ENCODE results near the gene DYNC1LI1. TPM values are rescaled to one million over a fixed set of nuclear protein-coding genes. Genes with fewer than 3 reads are reported as not detected.

The DYNC1LI1 gene
- 106 TPM for total RNA-seq

DNA sequence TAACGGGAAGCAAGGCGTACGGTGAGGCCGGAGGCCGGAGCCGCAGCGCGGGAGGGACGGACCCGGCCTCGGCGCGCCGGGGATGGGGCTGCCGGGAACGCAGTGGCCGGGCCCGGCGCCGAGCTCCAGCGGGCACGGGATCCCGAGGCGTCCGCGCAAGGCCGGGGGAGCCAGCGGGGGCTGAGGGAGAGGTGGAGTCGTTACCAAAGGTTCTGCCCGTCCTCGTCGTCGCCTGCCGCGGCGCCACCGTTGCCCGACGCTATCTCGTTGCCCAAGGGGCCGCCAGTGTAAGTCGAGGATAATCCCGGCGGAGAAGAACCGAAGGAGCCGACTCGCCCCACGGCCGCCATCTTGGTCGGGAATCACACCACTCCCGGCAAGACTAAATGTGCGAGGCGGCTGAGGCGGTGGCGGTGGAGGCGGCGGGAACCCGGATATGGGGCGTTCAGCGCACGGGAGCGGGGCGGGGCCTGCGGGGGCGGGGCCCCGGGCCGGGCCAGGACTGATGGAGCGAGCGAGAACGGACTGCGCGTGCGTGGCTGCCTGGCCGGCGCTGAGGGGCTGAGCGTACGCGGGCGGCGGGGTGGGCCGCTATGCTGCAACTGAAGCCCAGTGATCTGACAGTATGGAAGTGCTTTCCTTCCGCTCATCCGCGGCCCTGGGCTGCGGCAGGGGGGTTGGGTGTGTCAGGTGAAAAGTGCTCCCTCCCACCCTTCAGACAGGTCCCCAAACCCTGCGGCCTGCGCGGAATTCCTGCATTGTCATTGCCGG lies at the start of gene DYNC1LI1:
Gene DYNC1LI1, minus strand, starts transcription at position 438 of the 771 bp plus-strand sequence. Its CDS starts 88 bp downstream, at position 350.

DNA sequence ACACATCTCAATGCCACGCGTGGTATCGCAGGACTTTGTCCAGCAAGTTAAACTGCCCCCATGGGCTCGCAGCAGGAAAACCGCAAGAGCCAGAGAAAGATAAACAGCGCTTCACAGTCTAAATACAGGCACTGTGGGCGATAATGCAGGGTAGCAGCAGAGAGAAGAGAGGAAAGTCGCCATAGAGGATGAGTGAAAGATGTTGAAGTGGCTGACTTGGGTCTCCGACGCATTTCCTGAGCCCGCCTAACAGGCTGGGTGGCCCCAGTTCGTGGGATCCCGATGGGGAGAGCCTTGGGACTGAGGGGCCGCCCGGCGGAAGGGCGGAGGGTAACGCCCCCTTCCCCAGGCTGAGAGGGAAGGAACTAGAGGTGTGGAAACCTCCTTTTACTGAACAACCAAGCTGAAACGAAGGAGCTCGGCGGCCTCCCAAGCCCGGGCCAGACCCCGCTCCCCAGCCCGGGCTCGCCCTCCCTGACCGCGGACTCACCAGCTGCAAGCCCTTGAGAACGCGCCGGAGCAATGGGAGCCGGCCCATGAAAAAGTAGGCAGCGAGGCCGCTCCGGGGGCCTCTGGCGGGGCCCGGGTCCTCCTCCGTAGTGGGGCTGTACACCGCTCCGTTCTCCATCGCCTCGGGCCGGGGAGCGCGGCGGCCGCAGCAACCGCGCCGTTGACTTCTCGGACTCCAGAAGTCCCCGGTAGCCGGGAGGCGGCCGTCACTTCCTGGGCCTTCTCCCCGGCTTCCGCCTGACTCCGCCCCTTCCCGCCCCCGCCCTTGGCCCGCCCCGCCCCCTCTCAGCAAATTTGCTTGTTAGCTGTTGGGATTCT lies 68.3 kb downstream of the DYNC1LI1 start, which contains the start of gene CMTM6:
Gene CMTM6, minus strand, starts transcription at position 735 of the 828 bp plus-strand sequence. Its CDS starts 107 bp downstream, at position 628.

Small RNAs within 50 kb of the gene (small RNA-seq; reads per million reads assigned to genes)
- 0.36 reads per million, percentile 34 among the genes with 10 or more reads in this experiment for gene MIR548AY

Other genes starting within 250 kb of the DYNC1LI1 start
- 0.69 TPM for gene CMTM7, start 179.0 kb downstream of the DYNC1LI1 start, total RNA-seq
- gene CMTM6, start 68.0 kb downstream of the DYNC1LI1 start, total RNA-seq, result 41.8 TPM
- gene CNOT10, start 114.3 kb upstream of the DYNC1LI1 start, total RNA-seq, result 47.3 TPM
- 3.0 TPM for gene TRIM71, start 247.1 kb upstream of the DYNC1LI1 start, total RNA-seq

Data from diencephalon (tissue), 1 donor.